ENCODE results near the gene KAZN.

KAZN gene

DNA sequence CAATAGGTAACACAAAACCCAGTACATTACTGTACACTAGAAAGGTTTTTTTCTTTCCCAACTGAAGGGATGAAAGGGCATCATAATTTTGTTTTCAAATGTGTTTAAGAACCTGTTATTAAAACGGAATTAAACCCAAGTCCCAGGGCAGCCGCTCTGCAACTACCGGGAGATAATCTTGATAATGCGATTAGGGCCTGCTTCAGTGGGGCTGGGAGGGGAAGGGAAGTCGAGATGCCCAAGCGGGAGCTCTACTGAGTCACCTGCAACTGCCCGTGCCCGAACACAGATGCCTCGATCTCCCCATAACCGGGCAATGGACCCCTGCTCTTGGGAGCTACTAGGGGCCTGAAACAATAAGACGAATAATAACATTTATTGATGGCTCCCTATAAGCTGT lies 61.4 kb downstream of the KAZN start (continued):
- no peak for TF ChIP-seq PATZ1 (tag by site-specific recombination; IDR thresholded peaks at IDR 0.05)

DNA sequence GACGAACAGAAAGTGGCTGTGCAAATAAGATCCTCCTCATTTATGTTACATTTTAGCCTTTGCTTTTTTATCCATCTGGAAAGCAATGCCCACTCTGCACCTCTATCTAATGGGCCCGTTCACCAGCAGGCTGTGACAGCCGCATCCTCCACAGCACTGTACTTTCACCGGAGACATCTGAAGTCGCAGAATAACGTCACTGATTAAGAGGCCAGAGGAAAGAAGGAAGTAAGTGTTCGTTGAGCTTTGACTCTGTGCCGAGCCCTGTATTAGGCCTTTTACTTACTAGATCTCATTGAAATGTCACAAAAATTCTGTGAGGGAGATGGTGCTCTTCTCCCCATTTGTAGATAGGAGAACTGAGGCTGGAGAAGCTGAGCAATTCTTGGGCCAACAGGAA lies 62.3 kb downstream of the KAZN start:
- Histone ChIP-seq H3K4me1 (ENCODE audit: control insufficient read depth, insufficient read depth, low read length) (no peaks in the 10 kb centered on the region), H3K4me3 (ENCODE audit: low read depth, low read length) (no peak overlapping the region), H3K9me3 (ENCODE audit: control insufficient read depth, insufficient read depth, low read depth, low read length) (no peaks in the 10 kb centered on the region), H3K36me3 (ENCODE audit: control insufficient read depth in 2 of 2, insufficient read depth in 1 of 2, low read length in 2 of 2) (no peaks in the 10 kb centered on the region), H3K27ac (ENCODE audit: extremely low read depth, low read depth, low read length) (no peak overlapping the region)
- TF ChIP-seq ZNF548 (tag by site-specific recombination; IDR thresholded peaks at IDR 0.05): no peak
- TF ChIP-seq, protein P1, sequence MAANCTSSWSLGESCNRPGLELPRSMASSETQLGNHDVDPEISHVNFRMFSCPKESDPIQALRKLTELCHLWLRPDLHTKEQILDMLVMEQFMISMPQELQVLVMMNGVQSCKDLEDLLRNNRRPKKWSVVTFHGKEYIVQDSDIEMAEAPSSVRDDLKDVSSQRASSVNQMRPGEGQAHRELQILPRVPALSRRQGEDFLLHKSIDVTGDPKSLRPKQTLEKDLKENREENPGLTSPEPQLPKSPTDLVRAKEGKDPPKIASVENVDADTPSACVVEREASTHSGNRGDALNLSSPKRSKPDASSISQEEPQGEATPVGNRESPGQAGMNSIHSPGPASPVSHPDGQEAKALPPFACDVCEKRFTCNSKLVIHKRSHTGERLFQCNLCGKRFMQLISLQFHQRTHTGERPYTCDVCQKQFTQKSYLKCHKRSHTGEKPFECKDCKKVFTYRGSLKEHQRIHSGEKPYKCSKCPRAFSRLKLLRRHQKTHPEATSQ (tag by site-specific recombination; IDR thresholded peaks at IDR 0.05): no peak
- no peak for TF ChIP-seq ZEB2 (tag by site-specific recombination; IDR thresholded peaks at IDR 0.05)
- TF ChIP-seq MZF1 (tag by site-specific recombination; IDR thresholded peaks at IDR 0.05; ENCODE audit: borderline replicate concordance): no peak
- TF ChIP-seq ZXDB (tag by site-specific recombination; IDR thresholded peaks at IDR 0.05): no peak
- no peak for TF ChIP-seq KLF16 (tag by site-specific recombination; IDR thresholded peaks at IDR 0.05)
- TF ChIP-seq TCF7L2 (IDR thresholded peaks at IDR 0.05; ENCODE audit: borderline replicate concordance, low read depth, low read length): no peak
- TF ChIP-seq ZBTB21 (tag by site-specific recombination; IDR thresholded peaks at IDR 0.05): no peak
- TF ChIP-seq SETDB1 (IDR thresholded peaks at IDR 0.05; ENCODE audit: insufficient read length, low read length): no peak
- TF ChIP-seq MEIS1 (CRISPR knock-in tag; IDR thresholded peaks at IDR 0.05; ENCODE audit: borderline replicate concordance): no peak
- TF ChIP-seq ZNF114 (tag by site-specific recombination; IDR thresholded peaks at IDR 0.05): no peak
- POLR2A ChIA-PET: no interaction called here
- CTCF ChIA-PET: no interaction called here

GRCh38 chr1:14661222-14661621 lies 62.7 kb downstream of the KAZN start:
- POLR2A ChIA-PET: no interaction called here
- TF ChIP-seq, protein P2, sequence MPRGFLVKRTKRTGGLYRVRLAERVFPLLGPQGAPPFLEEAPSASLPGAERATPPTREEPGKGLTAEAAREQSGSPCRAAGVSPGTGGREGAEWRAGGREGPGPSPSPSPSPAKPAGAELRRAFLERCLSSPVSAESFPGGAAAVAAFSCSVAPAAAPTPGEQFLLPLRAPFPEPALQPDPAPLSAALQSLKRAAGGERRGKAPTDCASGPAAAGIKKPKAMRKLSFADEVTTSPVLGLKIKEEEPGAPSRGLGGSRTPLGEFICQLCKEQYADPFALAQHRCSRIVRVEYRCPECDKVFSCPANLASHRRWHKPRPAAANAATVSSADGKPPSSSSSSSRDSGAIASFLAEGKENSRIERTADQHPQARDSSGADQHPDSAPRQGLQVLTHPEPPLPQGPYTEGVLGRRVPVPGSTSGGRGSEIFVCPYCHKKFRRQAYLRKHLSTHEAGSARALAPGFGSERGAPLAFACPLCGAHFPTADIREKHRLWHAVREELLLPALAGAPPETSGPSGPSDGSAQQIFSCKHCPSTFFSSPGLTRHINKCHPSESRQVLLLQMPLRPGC (tag by site-specific recombination; IDR thresholded peaks at IDR 0.05): no peak
- TF ChIP-seq, protein P3, sequence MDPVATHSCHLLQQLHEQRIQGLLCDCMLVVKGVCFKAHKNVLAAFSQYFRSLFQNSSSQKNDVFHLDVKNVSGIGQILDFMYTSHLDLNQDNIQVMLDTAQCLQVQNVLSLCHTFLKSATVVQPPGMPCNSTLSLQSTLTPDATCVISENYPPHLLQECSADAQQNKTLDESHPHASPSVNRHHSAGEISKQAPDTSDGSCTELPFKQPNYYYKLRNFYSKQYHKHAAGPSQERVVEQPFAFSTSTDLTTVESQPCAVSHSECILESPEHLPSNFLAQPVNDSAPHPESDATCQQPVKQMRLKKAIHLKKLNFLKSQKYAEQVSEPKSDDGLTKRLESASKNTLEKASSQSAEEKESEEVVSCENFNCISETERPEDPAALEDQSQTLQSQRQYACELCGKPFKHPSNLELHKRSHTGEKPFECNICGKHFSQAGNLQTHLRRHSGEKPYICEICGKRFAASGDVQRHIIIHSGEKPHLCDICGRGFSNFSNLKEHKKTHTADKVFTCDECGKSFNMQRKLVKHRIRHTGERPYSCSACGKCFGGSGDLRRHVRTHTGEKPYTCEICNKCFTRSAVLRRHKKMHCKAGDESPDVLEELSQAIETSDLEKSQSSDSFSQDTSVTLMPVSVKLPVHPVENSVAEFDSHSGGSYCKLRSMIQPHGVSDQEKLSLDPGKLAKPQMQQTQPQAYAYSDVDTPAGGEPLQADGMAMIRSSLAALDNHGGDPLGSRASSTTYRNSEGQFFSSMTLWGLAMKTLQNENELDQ (tag by site-specific recombination; IDR thresholded peaks at IDR 0.05; ENCODE audit: low read depth): no peak
- TF ChIP-seq KLF10 (tag by site-specific recombination; IDR thresholded peaks at IDR 0.05) (no peak), ZNF114 (tag by site-specific recombination; IDR thresholded peaks at IDR 0.05) (no peak), ZNF148 (tag by site-specific recombination; IDR thresholded peaks at IDR 0.05; ENCODE audit: borderline replicate concordance) (no peak), SCRT2 (tag by site-specific recombination; IDR thresholded peaks at IDR 0.05) (no peak), SP3 (tag by site-specific recombination; IDR thresholded peaks at IDR 0.05) (no peak), ZNF639 (tag by site-specific recombination; IDR thresholded peaks at IDR 0.05) (no peak)
- TF ChIP-seq, protein P4, sequence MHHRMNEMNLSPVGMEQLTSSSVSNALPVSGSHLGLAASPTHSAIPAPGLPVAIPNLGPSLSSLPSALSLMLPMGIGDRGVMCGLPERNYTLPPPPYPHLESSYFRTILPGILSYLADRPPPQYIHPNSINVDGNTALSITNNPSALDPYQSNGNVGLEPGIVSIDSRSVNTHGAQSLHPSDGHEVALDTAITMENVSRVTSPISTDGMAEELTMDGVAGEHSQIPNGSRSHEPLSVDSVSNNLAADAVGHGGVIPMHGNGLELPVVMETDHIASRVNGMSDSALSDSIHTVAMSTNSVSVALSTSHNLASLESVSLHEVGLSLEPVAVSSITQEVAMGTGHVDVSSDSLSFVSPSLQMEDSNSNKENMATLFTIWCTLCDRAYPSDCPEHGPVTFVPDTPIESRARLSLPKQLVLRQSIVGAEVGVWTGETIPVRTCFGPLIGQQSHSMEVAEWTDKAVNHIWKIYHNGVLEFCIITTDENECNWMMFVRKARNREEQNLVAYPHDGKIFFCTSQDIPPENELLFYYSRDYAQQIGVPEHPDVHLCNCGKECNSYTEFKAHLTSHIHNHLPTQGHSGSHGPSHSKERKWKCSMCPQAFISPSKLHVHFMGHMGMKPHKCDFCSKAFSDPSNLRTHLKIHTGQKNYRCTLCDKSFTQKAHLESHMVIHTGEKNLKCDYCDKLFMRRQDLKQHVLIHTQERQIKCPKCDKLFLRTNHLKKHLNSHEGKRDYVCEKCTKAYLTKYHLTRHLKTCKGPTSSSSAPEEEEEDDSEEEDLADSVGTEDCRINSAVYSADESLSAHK (tag by site-specific recombination; IDR thresholded peaks at IDR 0.05): no peak

More at GRCh38 chr1:14661222-14661621, 62.7 kb downstream of the KAZN start:
- Histone ChIP-seq H3K36me3 (ENCODE audit: control insufficient read depth in 2 of 2, insufficient read depth in 1 of 2, low read length in 2 of 2) (no peaks in the 10 kb centered on the region), H3K4me1 (ENCODE audit: control insufficient read depth, insufficient read depth, low read length) (no peaks in the 10 kb centered on the region), H3K27ac (ENCODE audit: extremely low read depth, low read depth, low read length) (no peak overlapping the region), H3K4me3 (ENCODE audit: low read depth, low read length) (no peak overlapping the region), H3K9me3 (ENCODE audit: control insufficient read depth, insufficient read depth, low read depth, low read length) (no peaks in the 10 kb centered on the region)
- CTCF ChIA-PET: no interaction called here

Data from HEK293 (cell line).